DOHH2 (cell line): ENCODE results near the gene DGAT2.
A peak's percentile ranks its signal among the peaks of the same experiment; 100 is the strongest.

Source experiments
- H3F3A ChIP-seq: fragments of 200-600 bp; sonication (generic), shearing (Covaris generic); 2 replicates; pipeline ENCODE4 v1.6.0; 2016; ENCODE audit warnings: antibody characterized with exemption, mild to moderate bottlenecking; ENCODE audit not compliant: control insufficient read depth, insufficient read depth
- H3K27ac ChIP-seq: fragments of 200-600 bp; sonication (generic); 2 replicates; pipeline ENCODE4 v1.5.1; 2014; ENCODE audit warnings: low read depth, mild to moderate bottlenecking, low read length, moderate library complexity
- H3K27me3 ChIP-seq: fragments of 200-600 bp; sonication (generic); 2 replicates; pipeline ENCODE4 v1.6.1; 2014; ENCODE audit warnings: mild to moderate bottlenecking, low read length, mixed read lengths; ENCODE audit not compliant: control insufficient read depth
- H3K36me3 ChIP-seq: fragments of 200-600 bp; sonication (generic); 2 replicates; pipeline ENCODE4 v1.6.1; 2014; ENCODE audit warnings: mild to moderate bottlenecking, low read length, moderate library complexity, mixed read lengths; ENCODE audit not compliant: control insufficient read depth
- H3K4me1 ChIP-seq: fragments of 200-600 bp; sonication (generic); 2 replicates; pipeline ENCODE4 v1.6.1; 2014; ENCODE audit warnings: mild to moderate bottlenecking, low read length, mixed read lengths; ENCODE audit not compliant: control insufficient read depth
- H3K4me2 ChIP-seq: fragments of 200-600 bp; sonication (generic); 2 replicates; pipeline ENCODE4 v1.6.0; 2014; ENCODE audit warnings: mild to moderate bottlenecking, low read length, moderate library complexity
- H3K4me3 ChIP-seq: fragments of 200-600 bp; sonication (generic); 2 replicates; pipeline ENCODE4 v1.5.1; 2014; ENCODE audit warnings: mild to moderate bottlenecking, low read length, mixed read lengths
- H3K79me2 ChIP-seq: fragments of 200-600 bp; sonication (generic); 2 replicates; pipeline ENCODE4 v1.6.1; 2014; ENCODE audit warnings: mild to moderate bottlenecking, low read length, mixed read lengths; ENCODE audit not compliant: control insufficient read depth
- H3K9me2 ChIP-seq: fragments of 200-600 bp; sonication (generic); replicated peaks from 2 replicates; pipeline ENCODE4 v1.6.1; 2014; ENCODE audit warnings: mild to moderate bottlenecking, low read length, mixed read lengths; ENCODE audit not compliant: control insufficient read depth
- H3K9me3 ChIP-seq: fragments of 200-600 bp; sonication (generic); 2 replicates; pipeline ENCODE4 v1.6.1; 2014; ENCODE audit warnings: antibody characterized with exemption, low read length, mixed read lengths; ENCODE audit not compliant: control insufficient read depth, insufficient read depth
- H4K20me1 ChIP-seq: fragments of 200-600 bp; sonication (generic); 2 replicates; pipeline ENCODE4 v1.6.0; 2014; ENCODE audit warnings: low read depth, mild to moderate bottlenecking, antibody characterized with exemption, low read length, moderate library complexity; ENCODE audit not compliant: control insufficient read depth, insufficient read depth
- CTCF ChIP-seq: fragments of 200-600 bp; sonication (generic); IDR thresholded peaks from one replicate; pipeline ENCODE4 v1.5.1; 2014; ENCODE audit warnings: antibody characterized with exemption, mild to moderate bottlenecking, low read depth, low read length; ENCODE audit not compliant: poor library complexity, severe bottlenecking
- EZH2phosphoT487 ChIP-seq: fragments of 200-600 bp; sonication (generic); IDR thresholded peaks from 2 replicates; pipeline ENCODE4 v1.6.1; 2017; ENCODE audit warnings: borderline replicate concordance, mild to moderate bottlenecking, antibody characterized with exemption, low read length, moderate library complexity, mixed read lengths

DGAT2 gene

GRCh38 chr11:75768112-75768908 is at the start of gene DGAT2:
TSS of gene DGAT2 (plus strand) at chr11:75768778. CDS start at chr11:75768992, 214 bp downstream.
- Histone ChIP-seq H3K9me2 (no peaks in the 10 kb centered on the region), H3K36me3 (no peaks in the 10 kb centered on the region), H3K4me3 (peak within 1 kb of the TSS; percentile 74), H3K27me3 (peaks cover 26% of the 10 kb centered on the region), H3F3A (no peaks in the 10 kb centered on the region), H3K9me3 (no peaks in the 10 kb centered on the region), H3K79me2 (no peaks in the 10 kb centered on the region), H3K4me1 (peaks cover 42% of the 10 kb centered on the region), H3K4me2 (peak within 1 kb of the TSS; percentile 92), H3K27ac (peak within 1 kb of the TSS; percentile 31; the same call in 1 of the 2 replicates), H4K20me1 (no peaks in the 10 kb centered on the region)
- TF ChIP-seq EZH2phosphoT487 (no peak), CTCF (peak; percentile 59)

GRCh38 chr11:75719340-75720239 is 49.0 kb upstream of the DGAT2 start:
- Histone ChIP-seq H3K4me1 (no peaks in the 10 kb centered on the region), H3K9me2 (no peaks in the 10 kb centered on the region), H4K20me1 (no peaks in the 10 kb centered on the region), H3K27me3 (peaks cover 3% of the 10 kb centered on the region; the same call in 1 of the 2 replicates), H3K4me2 (no peak overlapping the region), H3F3A (no peaks in the 10 kb centered on the region), H3K9me3 (no peaks in the 10 kb centered on the region), H3K79me2 (no peaks in the 10 kb centered on the region), H3K36me3 (no peaks in the 10 kb centered on the region), H3K27ac (no peak overlapping the region), H3K4me3 (no peak overlapping the region)
- no peak for TF ChIP-seq CTCF

GRCh38 chr11:75720639-75721038 is 47.9 kb upstream of the DGAT2 start:
- Histone ChIP-seq H3F3A (no peaks in the 10 kb centered on the region), H4K20me1 (no peaks in the 10 kb centered on the region), H3K4me2 (no peak overlapping the region), H3K9me2 (no peaks in the 10 kb centered on the region), H3K36me3 (no peaks in the 10 kb centered on the region), H3K79me2 (no peaks in the 10 kb centered on the region), H3K9me3 (no peaks in the 10 kb centered on the region), H3K27ac (no peak overlapping the region), H3K4me1 (no peaks in the 10 kb centered on the region), H3K4me3 (no peak overlapping the region), H3K27me3 (peaks cover 3% of the 10 kb centered on the region; the same call in 1 of the 2 replicates)
- TF ChIP-seq EZH2phosphoT487 (no peak), CTCF (no peak)
